Measurements from ENCODE around the gene SLC6A19. TPM values are rescaled to one million over a fixed set of nuclear protein-coding genes. Genes with fewer than 3 reads are reported as not detected.
A peak's percentile ranks its signal among the peaks of the same experiment; 100 is the strongest.

The SLC6A19 gene
- total and polyA plus RNA-seq, 9 of the 15 experiments (the other 6 are each of a cell fraction or from before 2014, with no cell fraction given), result 0.03 to 1.6 (median 0.59) TPM

DNA sequence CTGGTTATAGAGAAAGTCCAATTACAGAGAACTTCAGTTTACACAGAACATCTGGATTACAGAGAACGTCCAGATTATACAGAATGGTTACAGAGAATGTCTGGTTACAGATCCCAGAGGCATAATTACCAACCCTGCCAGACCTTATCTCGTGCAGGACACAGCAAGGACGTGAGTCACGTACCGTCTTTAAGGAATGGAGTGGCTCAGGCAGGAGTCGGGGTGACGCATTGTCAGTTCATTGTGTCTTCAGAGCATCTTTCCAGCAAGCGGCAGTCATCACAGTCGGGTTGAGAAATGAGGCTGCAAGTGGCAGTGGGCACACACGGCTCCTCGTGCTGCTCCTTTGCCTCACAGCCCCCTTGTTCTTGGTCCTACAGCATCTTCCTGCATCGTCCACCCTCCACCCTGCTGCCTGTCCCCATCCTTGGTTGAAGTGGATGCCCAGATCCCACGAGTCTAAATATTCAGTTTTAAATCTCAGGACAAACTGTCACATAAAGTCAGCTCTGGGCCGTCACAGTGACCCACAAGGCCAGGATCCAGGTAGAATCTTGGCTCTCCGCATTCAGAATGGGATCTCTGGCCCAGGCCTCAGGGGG lies 30.0 kb upstream of the SLC6A19 start (continued):
- TF ChIP-seq, protein P1, sequence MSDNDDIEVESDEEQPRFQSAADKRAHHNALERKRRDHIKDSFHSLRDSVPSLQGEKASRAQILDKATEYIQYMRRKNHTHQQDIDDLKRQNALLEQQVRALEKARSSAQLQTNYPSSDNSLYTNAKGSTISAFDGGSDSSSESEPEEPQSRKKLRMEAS (CRISPR knock-in tag; IDR thresholded peaks at IDR 0.05), result peak; percentile 27; the same call in 1 of the 2 replicates
- TF ChIP-seq NFYB (IDR thresholded peaks at IDR 0.05; ENCODE audit: extremely low read depth, insufficient read length) (no peak), JUNB (CRISPR knock-in tag; conservative IDR thresholded peaks at IDR 0.05) (no peak), GATAD2A (IDR thresholded peaks at IDR 0.05) (no peak), TEAD4 (IDR thresholded peaks at IDR 0.05; ENCODE audit: low read length) (peak; percentile 58), TEAD4 (CRISPR knock-in tag; IDR thresholded peaks at IDR 0.05; ENCODE audit: borderline replicate concordance) (no peak), NFXL1 (CRISPR knock-in tag; IDR thresholded peaks at IDR 0.05) (no peak), ELF1 (tag; IDR thresholded peaks at IDR 0.05) (no peak), ZNF197 (CRISPR knock-in tag; IDR thresholded peaks at IDR 0.05; ENCODE audit: low read depth) (no peak), ZNF780A (CRISPR knock-in tag; IDR thresholded peaks at IDR 0.05) (no peak), ZC3H8 (IDR thresholded peaks at IDR 0.05) (no peak), IFI16 (CRISPR knock-in tag; IDR thresholded peaks at IDR 0.05) (no peak), NCOA6 (IDR thresholded peaks at IDR 0.05) (no peak), RCOR1 (IDR thresholded peaks at IDR 0.05; ENCODE audit: borderline replicate concordance in 1 of 2, low read depth in 2 of 2, low read length in 2 of 2) (peak in 1 of 2 experiments; percentile 51; a peak in 1 of 4 replicates), FOXP1 (CRISPR knock-in tag; IDR thresholded peaks at IDR 0.05) (no peak), TCF7 (IDR thresholded peaks at IDR 0.05; ENCODE audit: borderline replicate concordance) (no peak), MAFG (tag; conservative IDR thresholded peaks at IDR 0.05) (no peak), SOX6 (IDR thresholded peaks at IDR 0.05) (peak; percentile 84), TCF3 (CRISPR knock-in tag; IDR thresholded peaks at IDR 0.05) (peak; percentile 66), RUNX1 (IDR thresholded peaks at IDR 0.05; ENCODE audit: low read depth) (no peak)
- TF ChIP-seq, protein P2, sequence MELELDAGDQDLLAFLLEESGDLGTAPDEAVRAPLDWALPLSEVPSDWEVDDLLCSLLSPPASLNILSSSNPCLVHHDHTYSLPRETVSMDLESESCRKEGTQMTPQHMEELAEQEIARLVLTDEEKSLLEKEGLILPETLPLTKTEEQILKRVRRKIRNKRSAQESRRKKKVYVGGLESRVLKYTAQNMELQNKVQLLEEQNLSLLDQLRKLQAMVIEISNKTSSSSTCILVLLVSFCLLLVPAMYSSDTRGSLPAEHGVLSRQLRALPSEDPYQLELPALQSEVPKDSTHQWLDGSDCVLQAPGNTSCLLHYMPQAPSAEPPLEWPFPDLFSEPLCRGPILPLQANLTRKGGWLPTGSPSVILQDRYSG (tag; conservative IDR thresholded peaks at IDR 0.05; ENCODE audit: low read depth), result no peak
- TF ChIP-seq, protein P3, sequence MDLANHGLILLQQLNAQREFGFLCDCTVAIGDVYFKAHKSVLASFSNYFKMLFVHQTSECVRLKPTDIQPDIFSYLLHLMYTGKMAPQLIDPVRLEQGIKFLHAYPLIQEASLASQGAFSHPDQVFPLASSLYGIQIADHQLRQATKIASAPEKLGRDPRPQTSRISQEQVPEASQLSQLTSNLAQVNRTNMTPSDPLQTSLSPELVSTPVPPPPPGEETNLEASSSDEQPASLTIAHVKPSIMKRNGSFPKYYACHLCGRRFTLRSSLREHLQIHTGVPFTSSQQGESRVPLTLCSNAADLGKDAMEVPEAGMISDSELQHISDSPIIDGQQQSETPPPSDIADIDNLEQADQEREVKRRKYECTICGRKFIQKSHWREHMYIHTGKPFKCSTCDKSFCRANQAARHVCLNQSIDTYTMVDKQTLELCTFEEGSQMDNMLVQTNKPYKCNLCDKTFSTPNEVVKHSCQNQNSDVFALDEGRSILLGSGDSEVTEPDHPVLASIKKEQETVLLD (IDR thresholded peaks at IDR 0.05), result no peak
- TF ChIP-seq, protein P4, sequence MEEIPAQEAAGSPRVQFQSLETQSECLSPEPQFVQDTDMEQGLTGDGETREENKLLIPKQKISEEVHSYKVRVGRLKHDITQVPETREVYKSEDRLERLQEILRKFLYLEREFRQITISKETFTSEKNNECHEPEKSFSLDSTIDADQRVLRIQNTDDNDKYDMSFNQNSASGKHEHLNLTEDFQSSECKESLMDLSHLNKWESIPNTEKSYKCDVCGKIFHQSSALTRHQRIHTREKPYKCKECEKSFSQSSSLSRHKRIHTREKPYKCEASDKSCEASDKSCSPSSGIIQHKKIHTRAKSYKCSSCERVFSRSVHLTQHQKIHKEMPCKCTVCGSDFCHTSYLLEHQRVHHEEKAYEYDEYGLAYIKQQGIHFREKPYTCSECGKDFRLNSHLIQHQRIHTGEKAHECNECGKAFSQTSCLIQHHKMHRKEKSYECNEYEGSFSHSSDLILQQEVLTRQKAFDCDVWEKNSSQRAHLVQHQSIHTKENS (CRISPR knock-in tag; IDR thresholded peaks at IDR 0.05), result no peak
- TF ChIP-seq, protein P5, sequence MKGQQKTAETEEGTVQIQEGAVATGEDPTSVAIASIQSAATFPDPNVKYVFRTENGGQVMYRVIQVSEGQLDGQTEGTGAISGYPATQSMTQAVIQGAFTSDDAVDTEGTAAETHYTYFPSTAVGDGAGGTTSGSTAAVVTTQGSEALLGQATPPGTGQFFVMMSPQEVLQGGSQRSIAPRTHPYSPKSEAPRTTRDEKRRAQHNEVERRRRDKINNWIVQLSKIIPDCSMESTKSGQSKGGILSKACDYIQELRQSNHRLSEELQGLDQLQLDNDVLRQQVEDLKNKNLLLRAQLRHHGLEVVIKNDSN (CRISPR knock-in tag; IDR thresholded peaks at IDR 0.05), result 0 out of 2 replicates have a peak, but pooled peaks have one; percentile 6
- TF ChIP-seq, protein P6, sequence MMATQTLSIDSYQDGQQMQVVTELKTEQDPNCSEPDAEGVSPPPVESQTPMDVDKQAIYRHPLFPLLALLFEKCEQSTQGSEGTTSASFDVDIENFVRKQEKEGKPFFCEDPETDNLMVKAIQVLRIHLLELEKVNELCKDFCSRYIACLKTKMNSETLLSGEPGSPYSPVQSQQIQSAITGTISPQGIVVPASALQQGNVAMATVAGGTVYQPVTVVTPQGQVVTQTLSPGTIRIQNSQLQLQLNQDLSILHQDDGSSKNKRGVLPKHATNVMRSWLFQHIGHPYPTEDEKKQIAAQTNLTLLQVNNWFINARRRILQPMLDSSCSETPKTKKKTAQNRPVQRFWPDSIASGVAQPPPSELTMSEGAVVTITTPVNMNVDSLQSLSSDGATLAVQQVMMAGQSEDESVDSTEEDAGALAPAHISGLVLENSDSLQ (IDR thresholded peaks at IDR 0.05), result peak; percentile 26; the same call in 1 of the 2 replicates

Measured in K562 (cell line).